NOMO-1 (cell line): ENCODE measurements around the gene PAQR3.

Experiments
- DNase-seq, 2 experiments: peaks; one replicate each; lab custom pipeline; 2025; ENCODE audit not compliant: unreplicated experiment in 2 of 2; lab: John Stamatoyannopoulos, UW

Gene PAQR3, protein sequence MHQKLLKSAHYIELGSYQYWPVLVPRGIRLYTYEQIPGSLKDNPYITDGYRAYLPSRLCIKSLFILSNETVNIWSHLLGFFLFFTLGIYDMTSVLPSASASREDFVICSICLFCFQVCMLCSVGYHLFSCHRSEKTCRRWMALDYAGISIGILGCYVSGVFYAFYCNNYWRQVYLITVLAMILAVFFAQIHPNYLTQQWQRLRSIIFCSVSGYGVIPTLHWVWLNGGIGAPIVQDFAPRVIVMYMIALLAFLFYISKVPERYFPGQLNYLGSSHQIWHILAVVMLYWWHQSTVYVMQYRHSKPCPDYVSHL

DNA sequence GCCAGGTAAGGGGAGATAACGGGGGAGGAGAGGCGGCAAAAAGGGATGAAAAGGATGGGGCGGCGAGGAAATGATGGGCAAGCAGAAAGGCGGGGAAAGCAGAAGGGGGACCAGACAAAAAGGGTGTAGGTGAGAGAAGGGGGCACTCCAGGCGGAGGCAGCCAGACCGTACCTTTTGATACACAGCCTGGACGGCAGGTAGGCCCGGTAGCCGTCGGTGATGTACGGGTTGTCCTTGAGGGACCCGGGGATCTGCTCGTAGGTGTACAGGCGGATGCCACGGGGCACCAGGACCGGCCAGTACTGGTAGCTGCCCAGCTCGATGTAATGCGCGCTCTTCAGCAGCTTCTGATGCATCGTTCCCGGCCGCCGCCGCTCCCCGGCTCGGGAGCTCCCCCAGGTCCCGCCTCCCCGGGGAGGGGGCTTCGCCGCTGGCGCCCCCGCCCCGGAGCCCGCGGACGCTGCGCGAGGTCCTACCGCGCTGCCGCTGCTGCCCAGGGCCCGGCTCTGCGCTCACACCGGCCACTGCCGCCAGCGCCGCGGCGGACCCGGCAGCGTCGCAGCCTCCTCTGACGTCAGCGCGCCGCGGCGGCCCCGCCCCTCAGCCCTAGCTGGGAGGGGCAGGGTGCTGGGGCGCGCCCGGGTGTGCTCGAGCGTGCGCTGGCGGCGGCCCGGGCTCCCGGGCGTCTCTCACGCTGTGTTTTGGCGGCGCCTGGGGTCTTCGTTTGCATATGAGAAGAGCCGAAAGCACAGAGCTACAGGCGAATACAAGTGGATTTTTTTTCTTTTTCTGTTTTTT, at the start of gene PAQR3:
TSS of gene PAQR3 (minus strand) at position 571 of the 799 bp plus-strand sequence. CDS start at position 357, 214 bp downstream.
- DNase-seq: peak; percentile 62 to 87

DNA sequence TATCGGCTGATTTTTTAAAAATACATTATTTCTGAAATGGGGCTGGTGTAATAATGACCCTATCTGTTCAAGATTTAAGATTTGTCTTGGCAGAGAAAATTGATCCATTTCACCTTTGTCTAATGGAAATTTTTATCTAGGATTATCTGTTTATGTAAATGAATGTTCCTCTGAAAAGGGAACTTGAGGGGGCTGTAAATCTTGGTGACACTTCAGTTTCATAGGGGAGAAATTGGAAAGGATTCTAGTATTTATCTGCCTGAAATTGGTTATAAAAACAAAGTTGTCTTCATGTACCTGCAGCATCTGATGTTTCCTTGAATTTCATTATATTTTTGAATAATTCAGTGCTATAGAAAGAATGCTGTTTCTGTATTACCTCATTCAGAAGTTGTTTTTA, 48.4 kb upstream of the PAQR3 start:
- DNase-seq: no peak

DNA sequence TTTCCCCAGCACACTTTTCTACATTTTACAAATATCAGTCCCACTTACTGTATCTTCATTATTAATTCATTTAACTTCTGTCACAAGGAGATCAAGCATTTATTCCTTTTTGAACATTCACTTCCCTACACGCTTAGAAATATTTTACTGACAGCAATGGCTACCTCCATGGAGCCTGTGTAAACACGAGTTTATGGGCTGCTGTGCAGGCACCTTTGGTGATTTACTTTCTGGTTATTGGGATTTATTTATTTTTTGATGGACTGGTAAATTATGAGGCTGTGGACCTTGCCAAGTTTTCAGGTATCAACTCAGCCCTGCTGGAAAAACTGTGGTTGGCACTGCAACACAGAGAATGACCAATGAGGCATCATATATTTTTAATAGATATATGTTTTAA, 45.4 kb upstream of the PAQR3 start:
- DNase-seq: no peak

DNA sequence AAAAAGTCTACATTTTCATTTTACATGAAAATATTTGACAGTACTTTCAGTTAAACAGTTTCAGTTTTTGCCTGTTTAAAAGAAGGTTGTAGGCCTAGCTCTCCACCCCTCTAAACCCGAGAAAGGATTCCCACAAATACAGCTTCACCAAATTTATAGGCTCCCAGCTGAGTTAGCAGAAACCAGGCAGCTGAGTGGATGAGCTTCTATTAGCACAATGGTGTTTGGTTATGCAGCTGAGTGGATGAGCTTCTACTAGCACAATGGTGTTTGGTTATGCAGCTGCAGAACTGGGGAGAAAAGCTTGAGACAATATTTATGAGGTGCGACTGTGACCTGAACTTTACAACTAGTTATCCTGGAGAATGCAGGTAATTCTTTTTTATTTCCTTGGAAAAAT, 36.6 kb upstream of the PAQR3 start:
- DNase-seq: no peak

DNA sequence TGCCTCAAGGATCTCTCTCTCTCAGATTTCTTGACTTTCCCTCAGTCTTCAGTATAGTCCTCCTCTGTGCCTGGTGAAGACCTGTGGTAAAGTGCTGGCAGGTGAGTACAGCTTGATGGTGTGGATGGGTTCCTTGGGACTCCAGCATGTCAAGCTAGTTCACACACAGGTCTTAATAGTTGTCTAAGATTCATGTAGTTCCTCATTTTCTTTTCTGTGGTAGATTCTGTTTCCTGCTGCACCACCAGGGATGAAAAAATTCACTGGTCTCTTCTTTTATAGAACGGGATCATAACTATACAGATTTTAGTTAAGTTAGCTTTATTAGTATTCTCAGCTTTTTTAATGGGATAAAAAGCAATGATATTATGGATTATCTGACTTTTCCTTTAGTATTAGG, 32.5 kb upstream of the PAQR3 start:
- no peak for DNase-seq

DNA sequence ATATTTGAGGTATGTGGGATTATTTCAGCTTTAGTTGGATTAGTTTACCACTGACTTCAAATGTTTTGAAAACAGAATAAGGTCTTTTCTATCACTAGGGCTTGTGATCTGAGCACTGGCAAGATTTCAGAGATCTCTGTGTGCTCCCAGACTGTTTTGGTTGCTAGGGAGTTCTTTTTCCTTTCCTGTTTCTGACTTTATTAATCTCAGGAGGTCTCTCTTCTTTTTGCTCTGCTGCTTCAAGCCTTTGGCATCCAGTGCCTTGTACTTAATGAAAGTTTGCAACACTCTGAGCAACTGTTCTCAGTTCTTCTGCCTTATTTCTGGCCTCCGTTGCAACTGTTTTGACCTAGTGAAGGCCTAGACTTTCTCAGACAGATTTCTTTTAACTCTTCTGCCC, 32.1 kb upstream of the PAQR3 start:
- no peak for DNase-seq

DNA sequence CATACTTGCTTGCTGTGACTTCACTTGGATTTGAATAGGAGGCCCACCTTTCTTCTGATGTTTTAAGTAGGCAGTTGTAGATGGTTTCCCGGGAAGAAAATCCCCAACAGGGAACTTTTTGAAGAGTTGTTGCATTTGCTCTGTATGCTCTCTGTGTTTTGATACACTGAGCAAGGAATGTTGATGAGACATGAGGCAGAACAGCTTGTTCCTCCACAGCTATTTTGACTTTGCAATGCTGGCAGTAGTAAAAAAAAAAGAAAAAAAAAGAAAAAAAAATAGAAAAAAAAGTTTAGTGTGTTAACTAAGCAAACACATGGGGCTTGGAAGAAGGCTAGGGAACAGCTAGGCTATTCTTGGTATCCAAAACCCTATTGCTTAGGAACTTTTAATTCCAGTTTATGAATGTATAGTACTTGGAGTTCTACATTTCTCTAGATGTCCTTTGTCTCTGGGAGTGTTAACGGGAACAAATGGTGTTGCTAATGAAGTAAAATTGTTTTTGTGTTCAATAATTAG, 23.4 kb upstream of the PAQR3 start:
- DNase-seq: no peak

DNA sequence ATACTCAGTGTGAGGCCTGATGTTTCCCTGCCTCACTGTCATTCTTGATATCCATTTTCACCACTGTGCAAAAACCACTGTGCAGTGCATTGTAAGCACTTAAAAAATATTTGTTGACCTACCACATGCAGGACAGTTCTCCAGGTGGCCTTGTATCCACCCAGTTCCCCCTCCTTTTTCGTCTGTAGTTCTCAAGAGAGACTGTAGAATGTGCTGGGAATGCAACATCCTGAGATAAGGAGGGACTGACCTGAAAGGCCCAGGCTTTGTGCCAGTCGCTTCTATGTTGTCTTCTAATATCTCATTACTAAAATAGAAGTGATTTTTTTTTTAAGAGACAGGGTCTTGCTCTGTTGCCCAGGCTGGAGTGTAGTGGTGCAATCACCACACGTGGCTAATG, 21.7 kb upstream of the PAQR3 start:
- DNase-seq: no peak

DNA sequence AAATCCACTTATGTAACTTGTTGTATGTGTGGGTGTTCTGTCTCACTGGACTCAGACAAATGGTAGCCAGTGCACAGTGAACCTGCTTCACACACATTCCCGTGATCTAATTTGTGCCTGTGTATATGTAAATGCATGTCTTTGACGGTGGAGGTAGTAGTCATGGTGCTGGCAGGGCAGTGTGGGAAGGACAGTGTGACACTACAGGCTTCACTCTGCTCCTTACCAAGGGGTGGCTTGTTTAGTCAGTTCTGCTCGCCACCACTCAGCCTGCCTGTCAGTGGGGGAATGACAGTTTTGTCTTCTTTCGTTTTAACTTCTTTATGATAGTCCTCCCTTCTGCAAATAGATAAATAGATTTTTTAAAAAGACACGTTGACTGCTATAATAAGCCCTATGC, 17.7 kb upstream of the PAQR3 start:
- no peak for DNase-seq

DNA sequence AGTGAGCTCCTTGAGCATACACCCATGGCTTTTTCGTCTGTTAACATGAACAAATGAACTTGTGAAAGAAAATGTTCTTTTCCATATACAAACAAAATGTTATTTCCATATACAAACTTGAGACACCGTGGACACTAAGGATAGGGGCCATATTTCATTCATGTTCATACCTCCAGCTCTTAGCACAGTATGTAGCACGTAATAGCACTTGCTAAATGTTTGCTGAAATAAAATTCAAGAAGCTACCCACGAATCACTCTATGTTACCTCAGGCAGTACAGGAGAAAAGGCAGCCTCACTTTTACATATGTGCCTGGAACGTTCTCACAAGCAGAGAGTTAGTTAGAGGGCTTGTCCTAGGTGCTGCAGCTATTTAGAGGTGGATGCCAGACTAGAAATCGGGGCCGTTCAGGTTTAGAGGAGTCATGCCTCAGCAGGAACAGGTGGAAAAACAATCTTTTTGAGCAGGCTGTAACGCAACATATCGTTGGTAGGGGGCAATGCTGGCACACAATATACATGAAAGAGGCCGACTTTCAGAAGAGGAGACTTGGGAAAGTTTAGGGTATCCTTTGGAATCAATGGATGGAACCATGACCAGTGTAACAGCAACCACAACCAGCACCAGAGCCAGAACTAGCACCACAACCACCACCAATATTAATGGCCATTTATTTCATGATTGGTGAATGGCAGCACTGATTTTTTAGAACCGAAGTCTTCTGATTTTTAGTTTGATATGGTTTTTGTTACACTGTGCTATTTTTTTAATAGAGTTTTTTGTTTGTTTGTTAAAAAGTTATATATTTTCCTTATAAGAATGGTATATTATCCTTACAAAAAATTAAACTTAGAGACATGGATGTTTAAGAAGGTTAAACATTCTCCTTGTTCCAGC, 14.8 kb upstream of the PAQR3 start:
- DNase-seq: peak in 1 of 2 experiments; percentile 20

DNA sequence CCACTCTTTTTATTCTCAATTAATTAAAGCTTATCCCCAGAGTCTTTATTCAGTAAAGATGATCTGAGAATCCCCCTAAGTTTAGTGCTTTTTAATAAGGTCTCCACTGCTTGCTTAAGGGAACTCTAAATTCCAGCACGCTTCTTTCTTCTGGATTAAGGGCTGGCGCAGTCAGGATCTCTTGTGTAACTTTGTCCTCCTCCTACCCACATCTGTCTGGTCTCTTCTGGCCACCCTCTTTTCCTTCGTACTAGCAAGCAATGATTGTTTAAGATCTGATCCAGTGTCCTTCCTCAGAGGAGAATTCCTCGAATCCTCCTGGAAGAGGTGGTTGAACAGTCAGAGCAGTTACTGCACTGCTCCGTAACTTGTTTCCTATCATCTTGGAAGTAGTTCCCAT, 14.0 kb upstream of the PAQR3 start:
- no peak for DNase-seq

DNA sequence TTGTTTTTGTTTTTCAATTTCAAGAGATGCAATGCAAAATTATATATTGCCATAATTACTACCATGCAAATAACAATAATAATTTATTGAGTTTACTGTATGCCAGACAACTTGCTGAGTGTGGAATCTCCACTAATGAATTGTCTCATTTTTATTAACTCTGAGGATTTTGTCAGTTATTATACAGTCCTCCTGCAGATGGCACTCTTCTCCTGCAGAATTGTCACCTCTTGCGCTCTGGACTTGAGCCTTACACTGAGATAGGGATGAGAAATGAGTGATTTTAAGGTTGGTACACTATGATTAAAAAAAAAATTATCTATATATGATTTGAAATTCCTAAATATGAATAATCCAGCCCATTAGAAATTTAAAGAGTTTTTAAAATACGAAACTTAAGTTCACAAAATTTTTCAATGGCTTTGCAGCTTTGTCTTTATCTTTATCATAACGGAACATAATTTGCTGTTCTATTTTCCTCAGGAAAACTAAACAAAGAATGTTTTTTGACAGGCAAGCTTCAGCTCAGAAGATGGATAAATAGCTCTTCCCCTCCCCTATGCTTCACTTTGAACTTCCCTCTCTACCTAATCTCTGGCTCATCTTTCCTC, 12.7 kb upstream of the PAQR3 start:
- peak; percentile 39 to 43 for DNase-seq

DNA sequence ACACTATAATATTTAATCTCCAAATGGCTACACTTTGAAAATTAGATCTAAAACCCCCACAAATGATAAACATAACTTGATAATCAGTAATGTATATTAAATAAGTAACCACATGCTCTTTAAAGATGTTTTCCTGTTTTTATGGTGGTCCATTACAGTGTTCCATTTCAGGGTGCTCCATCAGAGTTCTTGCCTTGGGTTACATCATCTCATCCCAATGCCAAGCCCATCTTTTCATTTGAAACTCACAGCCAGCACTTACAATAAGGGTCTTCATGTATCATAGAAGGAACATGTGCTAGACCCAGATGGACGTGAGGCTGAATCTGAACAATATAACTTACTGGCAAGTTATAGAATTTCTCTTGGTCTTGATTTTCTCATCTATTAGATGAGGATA, 10.5 kb upstream of the PAQR3 start:
- no peak for DNase-seq

DNA sequence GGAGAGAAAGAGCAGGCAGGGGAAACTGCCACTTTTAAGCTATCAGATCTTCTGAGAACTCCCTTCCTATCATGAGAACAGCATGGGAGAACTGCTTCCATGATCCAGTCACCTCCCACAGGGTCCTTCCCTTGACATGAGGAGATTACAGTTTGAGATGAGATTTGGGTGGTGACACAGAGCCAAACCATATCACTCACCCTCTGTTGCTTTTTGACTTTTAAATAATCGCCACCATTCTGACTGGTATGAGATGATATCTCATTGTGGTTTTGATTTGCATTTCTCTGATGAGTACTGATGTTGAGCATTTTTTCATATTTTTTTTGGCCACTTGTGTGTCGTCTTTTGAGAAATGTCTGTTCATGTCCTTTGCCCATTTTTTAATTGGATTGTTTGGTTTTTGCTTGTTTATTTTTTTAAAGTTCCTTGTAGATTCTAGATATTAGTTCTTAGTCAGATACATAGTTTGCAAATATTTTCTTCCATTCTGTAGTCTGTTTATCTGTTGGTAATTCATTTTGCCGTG, 6.5 kb upstream of the PAQR3 start:
- no peak for DNase-seq

DNA sequence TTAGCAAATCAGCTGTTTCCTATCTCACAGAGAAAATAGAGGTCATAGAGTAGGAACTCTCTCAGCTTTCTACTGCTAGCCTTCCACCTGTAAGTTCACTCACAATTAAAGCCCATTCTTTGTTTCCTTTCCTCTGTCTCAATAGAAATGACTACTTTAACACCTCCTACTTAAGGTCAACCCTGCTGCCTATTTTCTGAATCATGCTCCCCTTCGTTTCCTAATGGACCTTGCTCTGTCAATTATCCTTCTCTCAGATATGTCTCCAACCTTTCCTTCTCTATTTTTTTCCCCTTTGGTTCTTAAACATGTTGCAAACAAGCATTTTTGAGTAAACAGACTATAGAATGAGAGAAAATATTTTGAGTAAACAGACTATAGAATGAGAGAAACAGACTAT, 5.1 kb upstream of the PAQR3 start:
- DNase-seq: no peak

DNA sequence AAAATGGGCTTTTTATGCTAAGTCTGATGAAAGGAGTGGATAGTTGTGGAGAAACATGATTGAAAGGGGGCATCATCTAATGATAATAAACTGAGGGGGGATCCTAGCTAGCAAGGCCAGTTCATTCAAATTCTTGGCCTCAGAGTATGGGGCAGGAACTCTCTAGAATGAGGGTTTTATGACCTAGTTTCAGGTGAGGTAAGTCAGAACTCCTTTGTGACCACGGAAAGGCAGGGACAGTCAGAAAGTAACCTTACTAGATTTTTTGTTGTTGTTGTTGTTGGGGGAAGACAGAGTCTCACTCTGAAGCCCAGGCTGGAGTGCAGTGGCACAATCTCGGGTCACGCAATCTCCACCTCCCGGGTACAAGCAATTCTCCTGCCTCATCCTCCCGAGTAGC, 1.5 kb upstream of the PAQR3 start:
- no peak for DNase-seq

DNA sequence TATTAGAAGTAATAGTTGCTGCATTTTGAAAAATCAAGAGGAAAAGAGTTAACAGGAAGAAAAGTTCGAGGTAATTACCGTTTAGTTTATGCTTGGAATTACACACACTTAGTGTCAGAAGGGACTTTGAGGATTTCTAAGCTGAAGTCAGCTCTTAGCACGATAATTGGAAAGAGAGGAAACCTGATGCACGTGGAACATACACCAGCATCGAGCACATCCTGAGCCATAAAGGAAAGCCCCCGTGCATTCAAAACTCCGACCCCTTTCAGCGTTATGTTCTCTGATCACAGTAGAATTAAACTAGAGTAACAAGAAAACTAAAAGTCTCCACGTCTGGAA, 400 bp upstream of the PAQR3 start:
- DNase-seq: no peak

DNA sequence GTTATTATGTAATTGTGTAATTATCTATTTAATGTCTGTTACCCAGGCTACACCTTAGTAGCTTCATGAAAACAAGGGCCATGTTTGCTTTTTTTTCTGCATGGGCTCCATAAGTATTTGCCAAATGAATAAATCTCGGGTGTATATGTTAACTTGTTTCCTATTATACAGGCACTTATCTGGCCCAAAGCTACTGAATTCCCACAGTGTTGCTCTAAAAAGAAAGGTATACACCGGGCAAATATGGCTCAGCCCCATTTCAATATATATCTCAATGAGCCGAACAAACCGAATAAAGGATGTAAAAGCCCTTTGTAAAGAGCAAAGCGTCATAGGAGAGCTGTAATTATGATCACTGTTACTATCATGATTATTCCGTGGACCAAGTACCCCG, 767 bp downstream of the PAQR3 start:
- peak in 1 of 2 experiments; percentile 22 for DNase-seq

DNA sequence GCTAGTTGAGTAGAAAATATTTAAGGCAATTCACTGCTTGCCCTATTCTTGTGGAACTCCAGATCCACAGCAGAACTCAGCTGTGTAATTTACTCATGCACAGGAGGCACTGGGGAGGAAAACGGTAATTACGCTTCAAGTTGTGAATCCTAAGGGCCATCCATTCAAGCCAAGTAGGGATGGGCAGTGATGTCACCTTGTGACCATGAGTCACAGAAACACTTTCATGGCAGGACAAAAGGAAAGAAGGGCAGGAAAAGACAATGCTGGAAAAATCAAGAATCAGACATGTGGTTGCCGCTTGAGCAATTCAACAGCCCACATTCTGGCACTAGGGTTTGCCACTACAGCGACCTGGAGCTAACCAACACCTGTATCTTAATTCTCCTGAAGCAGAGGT, 1.4 kb downstream of the PAQR3 start:
- no peak for DNase-seq

DNA sequence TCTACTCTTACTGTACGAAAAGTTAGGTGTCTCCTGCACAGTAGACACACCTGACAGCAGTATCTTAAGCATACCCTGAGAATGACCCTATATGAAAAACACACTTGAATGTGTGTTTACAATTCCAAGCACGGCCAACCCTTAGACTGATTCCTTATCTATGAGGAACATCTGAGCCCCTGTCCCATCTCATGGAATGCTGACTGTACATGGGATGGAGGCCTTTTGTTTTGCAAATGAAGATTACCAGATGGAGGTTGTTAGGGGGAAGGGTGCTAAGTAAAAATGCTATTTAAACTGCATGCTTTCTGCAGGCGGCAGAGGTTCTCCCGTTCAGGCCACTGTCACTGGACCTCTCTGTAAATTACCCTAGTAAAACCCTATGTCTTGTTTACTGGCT, 2.2 kb downstream of the PAQR3 start:
- no peak for DNase-seq
